DMS79 (cell line): Measurements from ENCODE around the gene POLR3K.
"Not testable (repeated sequence)": the region's sequence is repeated elsewhere in the genome, so short reads cannot be mapped to it uniquely, and the experiment has no call there.

Experiments
- DNase-seq: peaks from one replicate; lab custom pipeline; 2025; lab: John Stamatoyannopoulos, UW

Gene POLR3K

DNA sequence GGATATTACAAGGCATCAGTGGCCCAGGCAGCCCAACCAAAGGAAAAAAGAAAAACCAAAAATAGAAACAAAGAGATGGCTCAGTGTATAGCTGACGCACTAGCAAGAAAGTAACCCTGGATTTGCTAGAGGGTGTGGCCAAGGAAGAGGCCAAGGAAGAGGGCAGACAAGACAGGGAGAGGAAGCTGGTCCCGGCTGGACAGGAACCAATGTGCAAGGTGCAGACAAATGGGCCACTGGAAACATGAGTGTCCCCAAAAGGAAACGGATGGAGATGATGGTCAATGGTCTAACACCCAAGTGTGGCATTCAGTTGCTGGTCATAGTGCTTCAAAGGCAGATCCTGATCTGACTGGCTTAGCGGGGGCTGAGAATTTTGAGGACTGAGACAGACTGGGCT, 10.7 kb downstream of the POLR3K start:
- no peak for DNase-seq

DNA sequence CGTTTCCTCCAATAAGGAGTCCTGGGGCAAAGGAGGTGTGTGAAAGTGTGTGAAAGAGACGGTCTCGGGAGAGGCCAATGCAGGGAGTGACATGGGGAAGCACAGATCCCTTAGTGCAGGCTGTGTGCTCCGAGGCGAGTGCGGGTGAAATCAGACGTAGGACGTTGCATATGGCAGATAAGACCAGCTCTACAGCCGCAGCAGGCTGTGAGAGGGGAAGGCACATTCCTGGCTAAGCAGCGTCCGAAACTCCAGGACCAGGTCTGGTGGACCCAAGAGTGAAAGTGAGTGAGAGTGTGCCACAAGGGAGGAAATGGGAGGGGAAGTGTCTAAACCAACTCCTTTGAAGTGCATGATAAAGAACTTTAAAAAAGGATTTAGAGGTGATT, 11.3 kb downstream of the POLR3K start:
- DNase-seq: no peak

DNA sequence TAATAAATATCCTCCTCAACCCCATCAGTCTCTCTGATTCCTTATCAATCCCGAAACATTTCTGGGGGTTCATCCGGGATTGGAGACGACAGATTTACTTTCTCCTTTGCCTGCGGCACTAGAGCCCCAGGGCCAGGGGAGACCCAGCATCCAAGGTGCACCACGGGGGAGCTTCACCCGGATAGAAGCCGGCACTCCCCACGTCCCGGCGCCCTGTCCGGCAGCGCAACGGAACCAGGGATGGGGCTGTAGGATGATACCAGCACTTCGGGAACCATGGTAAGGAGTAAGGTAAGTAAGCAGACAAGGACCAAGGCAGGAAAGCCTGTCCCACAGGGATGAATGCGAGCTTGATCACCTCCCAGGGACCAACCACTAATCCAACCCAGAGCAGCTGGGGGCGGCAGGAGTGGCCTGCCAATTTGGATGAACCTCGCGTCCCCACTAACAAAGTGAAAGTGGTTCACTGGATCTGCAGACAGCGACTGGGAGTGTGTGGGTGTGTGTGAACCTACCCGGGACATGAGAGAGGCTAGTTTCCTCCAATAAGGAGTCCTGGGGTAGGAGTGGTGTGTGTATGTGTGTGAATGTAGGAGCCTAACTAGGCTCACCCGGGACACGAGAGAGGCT, 11.9 kb downstream of the POLR3K start:
- DNase-seq: no peak

DNA sequence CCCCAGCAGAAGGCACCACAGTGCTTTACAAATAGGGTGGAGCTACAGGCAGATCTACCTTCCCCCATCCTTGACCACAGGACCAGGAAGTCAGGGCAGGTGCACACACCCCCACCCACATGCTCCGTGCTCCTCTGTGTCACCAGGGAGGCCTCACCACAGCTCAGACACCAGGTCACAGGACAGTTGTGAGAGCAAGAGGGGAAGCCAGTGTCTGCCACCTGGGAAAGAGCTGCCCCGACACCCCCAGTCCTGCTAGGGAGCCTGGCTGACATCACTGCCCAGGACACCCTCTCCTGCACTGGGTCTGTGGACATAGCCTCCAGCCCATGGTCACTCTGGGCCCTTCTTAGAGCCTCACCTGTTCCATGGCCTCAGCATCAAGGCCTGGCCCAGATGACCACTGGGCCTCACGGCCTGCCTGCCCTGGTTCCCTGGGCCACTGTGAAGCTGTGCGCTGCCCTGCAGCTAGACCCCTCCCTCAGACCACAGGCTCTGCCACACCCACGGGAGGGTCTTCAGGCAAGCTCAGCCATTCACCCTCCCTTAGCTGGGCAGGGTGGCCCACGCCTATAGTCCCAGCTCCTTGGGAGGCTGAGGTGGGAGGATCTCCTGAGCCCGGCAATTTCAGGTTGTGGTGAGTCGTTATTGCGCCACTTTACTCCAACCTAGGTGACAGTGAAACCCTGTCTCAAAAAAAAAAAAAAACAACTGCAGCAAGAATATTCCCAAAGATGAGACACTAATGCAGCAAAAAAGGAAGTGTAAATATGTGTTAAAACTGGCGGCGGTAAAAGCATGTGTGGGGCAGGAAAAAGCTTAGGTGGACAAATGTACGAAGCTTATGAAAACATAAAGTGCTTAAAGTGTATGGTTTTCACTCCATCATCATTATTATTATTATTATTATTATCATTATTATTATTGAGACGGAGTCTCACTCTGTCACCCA, 14.2 kb downstream of the POLR3K start:
- no peak for DNase-seq

GRCh38 chr16:38206-38605, 15.2 kb downstream of the POLR3K start:
- DNase-seq: not testable (repeated sequence)

DNA sequence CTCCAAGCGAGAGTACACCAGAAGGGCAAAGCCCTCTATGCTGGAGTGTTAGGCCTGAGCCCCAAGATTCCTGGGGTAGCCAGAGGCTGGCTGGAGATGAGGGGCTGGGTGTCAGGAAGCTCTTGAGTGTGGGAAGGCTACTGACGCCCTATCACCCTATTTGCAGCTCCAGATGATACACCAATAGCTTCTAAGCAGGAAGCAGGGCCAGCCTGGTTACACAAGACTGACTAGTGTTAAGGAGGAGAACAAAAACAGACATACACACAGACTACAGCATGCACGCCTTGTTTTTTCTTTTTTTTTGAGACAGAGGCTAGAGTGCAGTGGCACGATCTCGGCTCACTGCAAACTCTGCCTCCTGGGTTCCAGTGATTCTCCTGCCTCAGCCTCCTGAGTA, 15.9 kb downstream of the POLR3K start:
- no peak for DNase-seq

DNA sequence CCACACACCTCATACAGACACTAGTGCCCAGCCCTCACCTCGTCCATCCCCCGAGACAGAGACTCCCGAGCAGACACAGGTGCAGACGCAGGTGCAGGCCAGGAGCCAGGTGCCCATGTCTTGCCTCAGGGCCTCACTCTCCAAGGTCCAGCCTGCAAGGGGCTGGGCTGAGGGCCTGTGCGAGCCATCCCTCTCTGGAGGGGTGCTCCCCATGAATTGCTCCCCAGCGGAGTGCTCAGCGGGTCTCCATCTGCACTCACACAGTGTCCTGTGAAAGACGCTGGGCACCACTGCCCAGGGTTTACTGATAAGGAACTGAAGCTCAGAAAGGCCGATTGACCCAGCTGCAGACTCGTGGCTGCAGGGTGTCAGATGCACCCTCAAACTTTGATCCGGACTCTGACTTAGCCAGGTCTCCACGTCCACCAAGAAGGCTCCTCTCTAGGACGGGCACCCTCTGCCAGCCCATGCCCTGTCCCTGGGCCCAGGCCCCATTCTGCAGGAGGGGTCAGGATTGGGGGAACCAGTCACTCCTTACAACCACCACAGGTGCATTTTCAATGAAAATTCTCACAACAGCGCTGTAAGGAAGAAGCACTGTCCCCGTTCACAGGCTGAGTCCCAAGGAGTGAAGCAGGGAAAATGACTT, 16.9 kb downstream of the POLR3K start:
- no peak for DNase-seq

- DNase-seq: no peak
Observed at GRCh38 chr16:35678-36305, 17.6 kb downstream of the POLR3K start.

GRCh38 chr16:35011-35677, 18.3 kb downstream of the POLR3K start:
- no peak for DNase-seq

GRCh38 chr16:34648-34987, 18.8 kb downstream of the POLR3K start:
- no peak for DNase-seq

GRCh38 chr16:33877-34647, 19.3 kb downstream of the POLR3K start:
- no peak for DNase-seq

DNA sequence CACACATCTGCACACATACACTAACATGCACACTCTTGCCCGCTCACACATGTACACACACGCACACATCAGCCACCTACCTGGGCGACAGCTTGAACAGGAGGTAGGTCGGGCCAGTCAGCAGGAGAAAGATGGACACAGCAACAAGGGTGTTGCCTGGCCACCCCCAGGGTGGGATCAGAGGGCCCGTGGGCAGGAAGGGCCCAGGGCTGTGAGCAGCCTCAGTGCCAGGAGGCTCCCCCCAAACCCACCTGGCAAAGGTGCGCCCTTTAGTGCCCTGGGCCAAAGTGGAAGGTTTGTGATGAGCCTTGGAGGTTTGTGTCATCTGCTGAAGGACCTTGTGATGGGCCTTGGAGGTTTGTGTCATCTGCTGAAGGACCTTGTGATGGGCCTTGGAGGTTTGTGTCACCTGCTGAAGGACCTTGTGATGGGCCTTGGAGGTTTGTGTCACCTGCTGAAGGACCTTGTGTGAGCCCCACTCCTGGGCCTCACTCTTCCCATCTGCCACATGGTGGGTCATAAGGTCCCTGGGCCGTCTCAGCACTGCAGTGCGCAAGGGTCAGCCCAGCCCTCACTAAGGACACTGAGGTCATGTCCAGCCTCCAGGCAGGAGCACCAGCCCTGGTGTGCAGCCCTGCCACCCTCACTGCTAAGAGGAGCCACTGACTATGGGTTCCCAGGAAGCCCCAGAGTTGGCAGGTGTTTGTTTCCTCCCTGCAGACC, 20.1 kb downstream of the POLR3K start:
- not testable (repeated sequence) for DNase-seq

GRCh38 chr16:30627-31026, 22.8 kb downstream of the POLR3K start:
- not testable (repeated sequence) for DNase-seq

GRCh38 chr16:25926-26348, 27.5 kb downstream of the POLR3K start:
- DNase-seq: not testable (repeated sequence)

GRCh38 chr16:24151-24550, 29.3 kb downstream of the POLR3K start:
- not testable (repeated sequence) for DNase-seq

- DNase-seq: not testable (repeated sequence)
Observed at GRCh38 chr16:20886-21285, 32.5 kb downstream of the POLR3K start.

- not testable (repeated sequence) for DNase-seq
Observed at GRCh38 chr16:17062-17765, 36.2 kb downstream of the POLR3K start.

GRCh38 chr16:10772-11171, 42.6 kb downstream of the POLR3K start:
- not testable (repeated sequence) for DNase-seq

DNA sequence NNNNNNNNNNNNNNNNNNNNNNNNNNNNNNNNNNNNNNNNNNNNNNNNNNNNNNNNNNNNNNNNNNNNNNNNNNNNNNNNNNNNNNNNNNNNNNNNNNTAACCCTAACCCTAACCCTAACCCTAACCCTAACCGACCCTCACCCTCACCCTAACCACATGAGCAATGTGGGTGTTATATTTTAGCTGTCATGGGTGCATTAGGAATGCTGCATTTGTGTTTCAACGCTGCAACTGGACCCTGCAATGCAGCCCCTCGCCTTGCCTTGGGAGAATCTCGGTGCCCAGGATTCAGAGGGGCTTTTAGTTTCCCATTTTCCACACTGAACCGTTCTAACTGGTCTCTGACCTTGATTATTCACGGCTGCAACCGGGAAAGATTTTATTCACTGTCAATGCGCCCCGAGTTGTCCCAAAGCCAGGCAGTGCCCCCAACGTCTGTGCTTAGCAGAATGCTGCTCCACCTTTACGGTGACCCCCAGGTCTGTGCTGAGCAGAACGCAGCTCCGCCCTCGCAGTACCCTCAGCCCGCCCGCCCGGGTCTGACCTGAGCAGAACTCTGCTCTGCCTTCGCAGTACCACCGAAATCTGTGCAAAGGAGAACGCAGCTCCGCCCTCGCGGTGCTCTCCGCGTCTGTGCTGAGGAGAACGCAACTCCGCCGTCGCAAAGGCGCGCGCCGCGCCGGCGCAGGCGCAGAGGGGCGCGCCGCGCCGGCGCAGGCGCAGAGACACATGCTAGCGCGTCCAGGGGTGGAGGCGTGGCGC, 43.3 kb downstream of the POLR3K start:
- no peak for DNase-seq
